GM12878 (cell line): Measurements from ENCODE around the gene ZCCHC24. TPM values are rescaled to one million over a fixed set of nuclear protein-coding genes. Genes with fewer than 3 reads are reported as not detected.

Source experiments
- ATAC-seq: fragments of 200-7000 bp; cut with Tn5 transposase; 3 replicates; pipeline ENCODE4 v1.9.1; 2020; ENCODE audit warnings: mild to moderate bottlenecking, moderate library complexity
- BruUV-seq: library from RNA; stranded (reverse); fragments of 400-500 nt; replicated peaks from 2 replicates; lab custom pipeline; 2021; lab: Mats Ljungman, UMichigan
- CTCF ChIA-PET: fragments of 300-600 bp; sonication (Branson Sonifier 250); formaldehyde crosslinking; extraction: SDS; loops from one replicate; lab custom pipeline; 2021; ENCODE audit warnings: inconsistent platforms; lab: Yijun Ruan, JAX
- POLR2A ChIA-PET: fragments of 350-600 bp; formaldehyde crosslinking; extraction: SDS; loops from one replicate; lab custom pipeline; 2021; ENCODE audit warnings: inconsistent platforms; lab: Charles Lee
- RAD21 ChIA-PET: fragments of 300-600 bp; sonication (Branson Sonifier 250); formaldehyde crosslinking; loops from one replicate; lab custom pipeline; 2023; ENCODE audit warnings: antibody characterized with exemption; ENCODE audit not compliant: unreplicated experiment; lab: Charles Lee
- SMC1A ChIA-PET: fragments of 300-600 bp; sonication (Branson Sonifier 250); formaldehyde crosslinking; loops from one replicate; lab custom pipeline; 2023; ENCODE audit not compliant: unreplicated experiment, uncharacterized antibody; lab: Charles Lee
- DNase-seq: peaks from one replicate; pipeline ENCODE4 v3.0.0-alpha.2; 2011; ENCODE audit warnings: low read depth, low spot score
- FAIRE-seq: peaks from 3 replicates; lab custom pipeline; 2011; peaks lifted over from hg19 to GRCh38; lab: Jason Lieb, UNC
- H2AFZ ChIP-seq: 2 replicates; pipeline ENCODE4 v1.6.0; 2011; ENCODE audit warnings: low read depth, low read length, control low read depth; ENCODE audit not compliant: control insufficient read depth
- H3K27ac ChIP-seq: 2 replicates; pipeline ENCODE4 v1.5.1; 2011; ENCODE audit warnings: control low read depth; ENCODE audit not compliant: control insufficient read depth, insufficient read depth
- H3K27me3 ChIP-seq, 2 experiments: replicated peaks in 1 of 2; 2 replicates each; pipeline versions ENCODE4 v1.6.0 to v1.6.1; 2011; ENCODE audit warnings: low read length in 1 of 2; ENCODE audit not compliant: control insufficient read depth in 2 of 2, insufficient read depth in 2 of 2
- H3K36me3 ChIP-seq, 2 experiments: 2 replicates each; pipeline ENCODE4 v1.5.1; 2011; ENCODE audit warnings: low read length in 1 of 2; ENCODE audit not compliant: control insufficient read depth in 2 of 2, insufficient read depth in 2 of 2
- H3K4me1 ChIP-seq: 2 replicates; pipeline ENCODE4 v1.6.1; 2011; ENCODE audit warnings: mild to moderate bottlenecking, low read length, moderate library complexity, mixed read lengths; ENCODE audit not compliant: control insufficient read depth, insufficient read depth
- H3K4me2 ChIP-seq: 2 replicates; pipeline ENCODE4 v1.6.0; 2011; ENCODE audit warnings: control low read depth; ENCODE audit not compliant: control insufficient read depth, insufficient read depth
- H3K4me3 ChIP-seq: fragments of 200-600 bp; sonication (generic); 2 replicates; pipeline ENCODE4 v1.5.1; 2016
- H3K79me2 ChIP-seq: 2 replicates; pipeline ENCODE4 v1.6.0; 2011; ENCODE audit warnings: low read length; ENCODE audit not compliant: control insufficient read depth, insufficient read depth
- H3K9ac ChIP-seq: 2 replicates; pipeline ENCODE4 v1.8.0; 2011; ENCODE audit warnings: low read length, control low read depth, mixed read lengths; ENCODE audit not compliant: control insufficient read depth, insufficient read depth
- H3K9me3 ChIP-seq: replicated peaks from 3 replicates; pipeline ENCODE4 v1.5.1; 2011; ENCODE audit warnings: mild to moderate bottlenecking, low read length; ENCODE audit not compliant: control insufficient read depth, insufficient read depth
- H4K20me1 ChIP-seq: 2 replicates; pipeline ENCODE4 v1.6.0; 2011; ENCODE audit not compliant: control insufficient read depth, insufficient read depth
- ATF7 ChIP-seq: fragments of 450-650 bp; IDR thresholded peaks from 2 replicates; pipeline ENCODE4 v1.6.1; 2016; ENCODE audit warnings: low read depth, mild to moderate bottlenecking
- CEBPB ChIP-seq, 2 experiments: fragments of 150-350 bp in 1 of 2; IDR thresholded peaks; 2 replicates each; pipeline ENCODE4 v1.6.1; 2012 to 2014; ENCODE audit warnings: low read depth in 2 of 2, low read length in 2 of 2, borderline replicate concordance in 1 of 2, inconsistent platforms in 1 of 2
- CEBPZ ChIP-seq: fragments of 150-350 bp; IDR thresholded peaks from 2 replicates; pipeline ENCODE4 v1.6.1; 2016; ENCODE audit warnings: low read depth, low read length
- CREB1 ChIP-seq: IDR thresholded peaks from 2 replicates; pipeline ENCODE4 v1.6.1; 2012; ENCODE audit warnings: low read depth, mild to moderate bottlenecking, inconsistent platforms
- EP300 ChIP-seq, 2 experiments: fragments of 150-350 bp in 1 of 2; IDR thresholded peaks; 2 replicates each; pipeline ENCODE4 v1.6.1; 2011 to 2012; ENCODE audit warnings: low read depth in 2 of 2, low read length in 2 of 2, borderline replicate concordance in 1 of 2, improper control_type of control experiment in 1 of 2, inconsistent platforms in 1 of 2; ENCODE audit not compliant: control insufficient read depth in 1 of 2
- HDAC2 ChIP-seq: fragments of 200-600 bp; sonication (generic); IDR thresholded peaks from 2 replicates; pipeline ENCODE4 v1.6.1; 2017
- JUND ChIP-seq: IDR thresholded peaks from 2 replicates; pipeline ENCODE4 v1.6.1; 2012; ENCODE audit warnings: low read depth, mild to moderate bottlenecking, low read length, improper control_type of control experiment, moderate library complexity
- LARP7 ChIP-seq: fragments of 450-650 bp; IDR thresholded peaks from 2 replicates; pipeline ENCODE4 v1.6.1; 2017; ENCODE audit warnings: mild to moderate bottlenecking
- NFXL1 ChIP-seq: fragments of 450-650 bp; IDR thresholded peaks from 2 replicates; pipeline ENCODE4 v1.6.1; 2017; ENCODE audit warnings: antibody characterized with exemption, mild to moderate bottlenecking, borderline replicate concordance
- PAX8 ChIP-seq: fragments of 450-650 bp; IDR thresholded peaks from 2 replicates; pipeline ENCODE4 v1.6.1; 2017; ENCODE audit warnings: mild to moderate bottlenecking, moderate library complexity
- PKNOX1 ChIP-seq: fragments of 450-650 bp; IDR thresholded peaks from 2 replicates; pipeline ENCODE4 v1.6.1; 2016; ENCODE audit warnings: mild to moderate bottlenecking
- SREBF2 ChIP-seq: IDR thresholded peaks from 2 replicates; pipeline ENCODE4 v1.6.1; 2012; ENCODE audit warnings: mild to moderate bottlenecking, low read length
- TARDBP ChIP-seq: IDR thresholded peaks from 2 replicates; pipeline ENCODE4 v1.6.1; 2016; ENCODE audit warnings: borderline replicate concordance
- ZNF592 ChIP-seq: fragments of 450-650 bp; IDR thresholded peaks from 2 replicates; pipeline ENCODE4 v1.6.1; 2017; ENCODE audit warnings: mild to moderate bottlenecking, moderate library complexity
- WGBS: methylation state at CpG from one replicate; pipeline ENCODE4 v1.1.6; 2016; ENCODE audit warnings: low lambda C conversion rate; ENCODE audit not compliant: insufficient replicate concordance, insufficient coverage; ENCODE audit errors: missing lambda C conversion rate; 5-methylcytosine and 5-hydroxymethylcytosine counted together
- in situ Hi-C: fragments of 300-500 bp; cut with MboI; formaldehyde crosslinking; loops from 9 replicates; pipeline ENCODE4 v1.14.3; 2018; ENCODE audit warnings: mixed read lengths
- intact Hi-C: fragments of 100-400 bp; cut with micrococcal nuclease; formaldehyde crosslinking; loops from one replicate; pipeline ENCODE4 v1.14.2; 2022; ENCODE audit not compliant: unreplicated experiment
- polyA plus RNA-seq, 11 experiments: library from polyadenylated mRNA; depleted of rRNA in 4 of 11; unstranded in 6 of 11; stranded (reverse) in 5 of 11; fragments of >200 nt; fragmentation: Nextera tagmentation in 4 of 11; fragmentation: Illumina TruSeq in 1 of 11; extraction: Ambion mirVana in 4 of 11; extraction: Trizol in 1 of 11; gene quantifications; 1 replicate in 1 of 11; 2 replicates in 10 of 11; pipeline versions ENCODE4 v1.2.1 to v1.2.3, GENCODE V29; 2011 to 2016; ENCODE audit warnings: inconsistent platforms in 2 of 11, missing spikeins in 2 of 11, low read depth in 1 of 11
- total RNA-seq, 4 experiments: library from RNA; depleted of rRNA in 3 of 4; stranded (reverse); fragments of >200 nt in 3 of 4; fragmentation: Illumina TruSeq in 1 of 4; extraction: Trizol in 1 of 4; gene quantifications; 2 replicates each; pipeline versions ENCODE4 v1.2.1 to v1.2.3, GENCODE V29; 2013 to 2021

ZCCHC24 gene
- total and polyA plus RNA-seq, 10 of the 15 experiments (the other 5 are each of a cell fraction or from before 2014, with no cell fraction given): 0.02 to 0.62 (median 0.04) TPM; not detected in 4

GRCh38 chr10:79403441-79404230, 41.8 kb downstream of the ZCCHC24 start (continued):
- TF ChIP-seq PKNOX1 (no peak), CREB1 (no peak), SREBF2 (no peak), ATF7 (no peak), CEBPB (IDR thresholded peaks at IDR 0.05; ENCODE audit: borderline replicate concordance in 1 of 2, low read depth in 2 of 2, low read length in 2 of 2) (no peak), EP300 (IDR thresholded peaks at IDR 0.05; ENCODE audit: borderline replicate concordance in 1 of 2, control insufficient read depth in 1 of 2, low read depth in 2 of 2, low read length in 2 of 2) (no peak)

- H3K9me3 ChIP-seq: no peaks in the 10 kb centered on the region
- ChIA-PET SMC1A (no interaction called here), CTCF (interaction anchor here (2.1 kb wide), 1 partner anchor 29 kb away, joined by 6 read pairs; no protein-coding TSS in a partner anchor), POLR2A (no interaction called here), RAD21 (no interaction called here)
- no peak overlapping the region for H2AFZ ChIP-seq
- H3K4me3 ChIP-seq: no peak overlapping the region
- no peak overlapping the region for H3K9ac ChIP-seq
- intact Hi-C loops: no loop called here
- no peaks in the 10 kb centered on the region; a peak in 3 of 4 replicates for H3K27me3 ChIP-seq
- DNase-seq (no peak), FAIRE-seq (no peak), ATAC-seq (no peak)
- H3K27ac ChIP-seq: no peak overlapping the region
- no peaks in the 10 kb centered on the region for H4K20me1 ChIP-seq
- no peak overlapping the region for H3K4me2 ChIP-seq
- no peaks in the 10 kb centered on the region for H3K36me3 ChIP-seq
- in situ Hi-C loops: no loop called here
- BruUV-seq: no TSS peak
- 49% methylated on average over 8 of the region's 8 CpGs for WGBS
- H3K4me1 ChIP-seq: no peaks in the 10 kb centered on the region
- no peaks in the 10 kb centered on the region for H3K79me2 ChIP-seq
- no peak for TF ChIP-seq NFXL1
- no peak for TF ChIP-seq HDAC2
- no peak for TF ChIP-seq JUND
- no peak for TF ChIP-seq ZNF592
- no peak for TF ChIP-seq TARDBP
- TF ChIP-seq CEBPZ: no peak
- TF ChIP-seq LARP7: no peak
- TF ChIP-seq PAX8: no peak
Measured at GRCh38 chr10:79402951-79403350, 42.5 kb downstream of the ZCCHC24 start.
